ENCODE data around the gene KANK4.

The KANK4 gene

DNA sequence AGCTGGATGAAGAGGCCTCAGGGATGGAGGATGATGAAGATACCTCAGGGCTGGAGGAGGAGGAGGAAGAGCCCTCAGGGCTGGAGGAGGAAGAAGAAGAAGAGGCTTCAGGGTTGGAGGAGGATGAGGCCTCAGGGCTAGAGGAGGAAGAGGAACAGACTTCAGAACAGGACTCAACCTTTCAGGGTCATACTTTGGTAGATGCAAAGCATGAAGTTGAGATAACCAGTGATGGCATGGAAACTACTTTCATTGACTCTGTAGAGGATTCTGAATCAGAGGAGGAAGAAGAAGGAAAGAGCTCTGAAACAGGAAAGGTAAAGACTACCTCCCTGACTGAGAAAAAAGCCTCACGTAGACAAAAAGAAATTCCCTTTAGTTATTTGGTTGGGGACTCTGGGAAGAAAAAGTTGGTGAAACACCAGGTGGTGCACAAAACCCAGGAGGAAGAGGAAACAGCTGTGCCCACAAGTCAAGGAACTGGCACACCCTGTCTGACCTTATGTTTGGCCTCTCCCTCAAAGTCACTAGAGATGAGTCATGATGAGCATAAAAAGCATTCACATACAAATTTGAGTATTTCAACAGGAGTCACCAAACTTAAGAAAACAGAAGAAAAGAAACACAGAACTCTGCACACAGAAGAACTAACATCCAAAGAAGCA is 109.2 kb downstream of the KANK4 start:
- no peak overlapping the region for H3K9ac ChIP-seq
- no peaks in the 10 kb centered on the region for H4K20me1 ChIP-seq (ENCODE audit: insufficient read depth)
- no peak overlapping the region for H3K4me2 ChIP-seq
- H3K79me2 ChIP-seq (ENCODE audit: insufficient read depth, low read depth) = no peaks in the 10 kb centered on the region
- no peak overlapping the region for H2AFZ ChIP-seq (ENCODE audit: low read depth)
- no peaks in the 10 kb centered on the region for H3K36me3 ChIP-seq (ENCODE audit: insufficient read depth)
- H3K4me1 ChIP-seq (ENCODE audit: low read depth, poor library complexity, severe bottlenecking) = no peaks in the 10 kb centered on the region
- no peaks in the 10 kb centered on the region for H3K27me3 ChIP-seq (ENCODE audit: insufficient read depth, low read depth)
- H3K4me3 ChIP-seq (IDR thresholded peaks at IDR 0.05; ENCODE audit: insufficient read depth, low read depth, low read length) = no peak overlapping the region
- H3K27ac ChIP-seq = no peak overlapping the region
- no peak for TF ChIP-seq CTCF (conservative IDR thresholded peaks at IDR 0.05; ENCODE audit: low read depth, low read length)

DNA sequence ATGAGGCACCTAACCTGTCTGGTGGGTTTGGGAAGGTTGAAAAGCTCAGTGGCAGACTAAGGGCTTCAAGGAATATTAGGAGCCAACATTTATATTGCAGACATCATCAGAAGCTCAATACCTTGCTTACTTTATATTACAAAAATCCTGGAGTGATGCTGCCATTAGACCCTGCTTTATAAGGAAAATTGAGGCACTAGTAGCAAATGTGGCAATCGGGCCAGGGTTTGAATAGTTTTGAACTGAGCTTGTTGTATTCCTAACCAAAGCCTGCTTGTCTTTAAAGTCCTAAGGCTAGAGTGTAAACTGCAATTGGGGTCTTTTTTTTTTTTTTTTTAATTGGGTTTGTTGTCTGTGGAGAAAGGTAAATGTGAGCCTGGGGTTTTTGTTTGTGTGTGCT is 110.3 kb downstream of the KANK4 start:
- no peaks in the 10 kb centered on the region for H3K36me3 ChIP-seq (ENCODE audit: insufficient read depth)
- H4K20me1 ChIP-seq (ENCODE audit: insufficient read depth) = no peaks in the 10 kb centered on the region

GRCh38 chr1:62208087-62208486 is 111.1 kb downstream of the KANK4 start:
- no peak for TF ChIP-seq CTCF (conservative IDR thresholded peaks at IDR 0.05; ENCODE audit: low read depth, low read length)
- Histone ChIP-seq H4K20me1 (ENCODE audit: insufficient read depth) (no peaks in the 10 kb centered on the region), H3K27ac (no peak overlapping the region), H3K27me3 (ENCODE audit: insufficient read depth, low read depth) (no peaks in the 10 kb centered on the region), H3K79me2 (ENCODE audit: insufficient read depth, low read depth) (no peaks in the 10 kb centered on the region), H3K36me3 (ENCODE audit: insufficient read depth) (no peaks in the 10 kb centered on the region), H3K4me1 (ENCODE audit: low read depth, poor library complexity, severe bottlenecking) (no peaks in the 10 kb centered on the region), H3K4me3 (IDR thresholded peaks at IDR 0.05; ENCODE audit: insufficient read depth, low read depth, low read length) (no peak overlapping the region), H3K4me2 (no peak overlapping the region), H3K9ac (no peak overlapping the region), H2AFZ (ENCODE audit: low read depth) (no peak overlapping the region)

More for the DNA sequence above, 110.3 kb downstream of the KANK4 start:
- H3K27me3 ChIP-seq (ENCODE audit: insufficient read depth, low read depth) = no peaks in the 10 kb centered on the region
- no peak overlapping the region for H3K4me3 ChIP-seq (IDR thresholded peaks at IDR 0.05; ENCODE audit: insufficient read depth, low read depth, low read length)
- no peak overlapping the region for H2AFZ ChIP-seq (ENCODE audit: low read depth)
- TF ChIP-seq CTCF (conservative IDR thresholded peaks at IDR 0.05; ENCODE audit: low read depth, low read length) = no peak
- H3K4me2 ChIP-seq = no peak overlapping the region
- no peaks in the 10 kb centered on the region for H3K79me2 ChIP-seq (ENCODE audit: insufficient read depth, low read depth)
- H3K4me1 ChIP-seq (ENCODE audit: low read depth, poor library complexity, severe bottlenecking) = no peaks in the 10 kb centered on the region
- no peak overlapping the region for H3K9ac ChIP-seq
- no peak overlapping the region for H3K27ac ChIP-seq

GRCh38 chr1:62207187-62207586 is 112.0 kb downstream of the KANK4 start:
- H3K36me3 ChIP-seq (ENCODE audit: insufficient read depth) = no peaks in the 10 kb centered on the region
- no peaks in the 10 kb centered on the region for H3K27me3 ChIP-seq (ENCODE audit: insufficient read depth, low read depth)
- no peak overlapping the region for H3K4me3 ChIP-seq (IDR thresholded peaks at IDR 0.05; ENCODE audit: insufficient read depth, low read depth, low read length)
- TF ChIP-seq CTCF (conservative IDR thresholded peaks at IDR 0.05; ENCODE audit: low read depth, low read length) = no peak
- no peak overlapping the region for H3K9ac ChIP-seq
- no peaks in the 10 kb centered on the region for H3K79me2 ChIP-seq (ENCODE audit: insufficient read depth, low read depth)
- H3K27ac ChIP-seq = no peak overlapping the region
- no peak overlapping the region for H3K4me2 ChIP-seq
- H3K4me1 ChIP-seq (ENCODE audit: low read depth, poor library complexity, severe bottlenecking) = no peaks in the 10 kb centered on the region
- no peaks in the 10 kb centered on the region for H4K20me1 ChIP-seq (ENCODE audit: insufficient read depth)
- H2AFZ ChIP-seq (ENCODE audit: low read depth) = no peak overlapping the region

All from KMS-11 (cell line).